Measurements from ENCODE around the gene SPAG17.

The SPAG17 gene

DNA sequence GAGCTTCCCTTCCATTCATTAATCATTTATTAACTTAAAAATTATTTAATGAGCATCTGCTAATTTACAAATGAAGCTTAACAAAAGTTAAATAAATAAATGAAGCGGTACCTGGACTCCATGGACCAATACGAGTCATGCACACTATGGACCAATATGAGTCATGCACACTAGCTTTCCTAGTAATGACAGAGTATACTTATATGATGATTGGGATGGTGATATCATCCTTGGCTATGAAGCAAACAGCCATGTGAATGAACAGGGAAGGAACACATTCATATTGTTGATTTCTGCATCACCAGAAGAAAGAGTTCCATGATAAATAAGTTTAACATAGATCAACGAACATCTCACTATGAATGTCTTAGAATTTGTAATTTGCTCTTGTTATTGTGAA, 109.9 kb downstream of the SPAG17 start:
- no peak for DNase-seq (ENCODE audit: low spot score)

DNA sequence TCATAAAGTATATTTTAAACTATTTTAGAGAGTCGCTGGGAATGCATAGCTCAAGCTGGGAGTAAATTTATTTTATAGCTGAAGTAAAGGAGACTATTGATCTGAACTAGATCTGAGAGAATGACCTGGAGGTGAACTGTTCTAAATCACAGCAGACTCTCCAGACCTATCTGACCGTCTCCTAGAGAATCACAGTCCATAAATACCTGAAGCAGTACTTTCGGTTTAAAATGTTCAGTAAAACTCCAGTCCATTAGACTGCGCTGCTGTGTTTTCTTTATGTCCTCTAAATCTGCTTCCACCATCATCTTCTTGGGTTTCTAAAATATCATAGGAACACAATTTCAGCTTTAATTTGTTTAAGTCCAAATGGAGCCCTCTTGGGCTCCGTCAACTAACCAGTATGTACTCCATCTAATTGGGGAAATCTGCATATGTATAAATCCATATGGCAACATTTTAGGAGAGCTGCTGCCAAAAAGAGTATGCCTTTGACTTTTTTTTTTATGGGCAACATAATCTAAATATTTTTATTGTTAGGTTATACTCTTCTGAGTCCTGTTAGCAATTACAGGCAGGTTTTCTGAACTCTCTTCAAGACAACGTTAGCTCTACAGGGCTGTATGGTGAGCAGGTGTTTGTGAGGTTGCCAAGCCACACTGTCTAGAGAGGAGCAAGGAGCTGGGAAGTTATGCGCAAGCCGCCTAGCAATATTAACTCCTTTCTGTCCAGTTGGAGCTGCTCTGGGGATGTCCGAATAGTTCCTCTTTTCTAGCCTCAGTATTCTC, 111.2 kb downstream of the SPAG17 start:
- DNase-seq (ENCODE audit: low spot score), result no peak

DNA sequence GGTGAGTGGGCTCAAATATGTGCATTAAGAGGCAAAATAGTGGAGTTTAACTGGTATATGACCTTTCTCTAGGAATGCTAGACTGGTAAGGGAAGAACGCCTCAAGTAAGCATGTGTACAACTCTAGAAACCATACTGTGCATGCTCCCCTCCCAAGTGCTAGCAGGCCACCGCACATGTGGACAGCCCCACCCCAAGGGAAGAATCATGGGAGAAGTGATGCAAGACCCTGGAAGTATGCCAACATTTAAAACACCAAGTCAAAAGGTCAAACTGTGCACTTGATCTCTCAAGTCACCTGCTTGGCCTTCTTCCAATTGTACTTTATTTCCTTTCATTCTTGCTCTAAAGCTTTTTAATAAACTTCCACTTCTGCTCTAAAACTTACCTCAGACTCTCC, 135.0 kb downstream of the SPAG17 start:
- DNase-seq (ENCODE audit: low spot score), result peak; percentile 13

DNA sequence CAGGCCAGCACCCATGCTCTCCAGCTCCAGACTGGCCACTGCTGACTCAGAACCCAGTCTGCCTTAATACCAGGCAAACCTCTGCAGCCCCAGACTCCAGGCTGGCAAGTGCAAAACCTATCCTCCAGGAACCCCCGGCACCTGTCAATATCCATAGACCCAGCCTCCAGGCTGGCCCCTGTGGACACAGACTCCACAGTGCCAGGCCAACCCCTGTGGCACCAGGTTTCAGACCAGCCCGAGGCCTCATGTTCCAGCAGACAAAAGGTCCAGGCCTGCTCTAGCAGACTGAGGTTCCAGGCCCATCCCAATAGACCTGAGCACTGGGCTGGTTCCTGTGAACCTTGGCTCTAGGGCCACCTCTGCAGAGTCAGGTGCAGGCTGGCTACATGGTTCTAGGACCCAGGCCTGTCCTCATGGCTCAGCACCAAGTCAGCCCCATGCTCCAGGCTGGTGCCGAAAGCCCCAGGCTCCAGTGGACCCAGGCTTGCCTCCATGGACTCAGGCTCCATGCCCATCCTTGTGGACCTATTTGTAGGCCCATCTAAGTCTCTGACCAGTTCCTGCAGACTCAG, 137.3 kb downstream of the SPAG17 start:
- DNase-seq (ENCODE audit: low spot score), result no peak

DNA sequence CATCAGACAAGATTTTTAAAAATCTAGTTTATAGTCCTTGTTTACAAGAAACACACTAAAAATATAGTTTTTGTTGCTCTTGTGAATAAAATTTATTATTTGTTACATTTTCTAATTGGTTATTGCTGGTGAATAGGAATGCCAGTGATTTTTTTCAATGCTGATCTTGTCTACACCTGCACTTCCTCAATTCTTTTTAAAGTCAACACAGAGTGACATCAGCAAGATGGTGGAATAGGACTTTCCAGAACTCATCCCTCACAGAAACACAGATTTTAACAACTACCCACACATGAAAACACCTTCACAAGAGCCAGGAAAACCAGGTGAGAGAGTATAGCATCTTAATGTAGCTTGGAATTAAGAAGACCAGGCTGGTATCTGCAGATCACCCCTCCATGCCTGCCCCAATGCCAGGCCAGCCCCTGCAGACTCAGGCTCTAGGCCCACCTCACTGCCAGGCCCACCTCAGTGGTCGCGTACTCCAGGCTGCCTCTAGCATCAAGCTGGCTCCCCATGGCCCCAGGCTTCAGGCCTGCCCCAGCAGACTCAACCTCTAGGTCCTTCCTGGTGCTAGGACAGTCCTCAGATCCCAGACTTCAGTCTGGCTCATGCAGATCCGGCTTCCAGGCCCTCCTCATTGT, 137.9 kb downstream of the SPAG17 start:
- DNase-seq (ENCODE audit: low spot score), result no peak

DNA sequence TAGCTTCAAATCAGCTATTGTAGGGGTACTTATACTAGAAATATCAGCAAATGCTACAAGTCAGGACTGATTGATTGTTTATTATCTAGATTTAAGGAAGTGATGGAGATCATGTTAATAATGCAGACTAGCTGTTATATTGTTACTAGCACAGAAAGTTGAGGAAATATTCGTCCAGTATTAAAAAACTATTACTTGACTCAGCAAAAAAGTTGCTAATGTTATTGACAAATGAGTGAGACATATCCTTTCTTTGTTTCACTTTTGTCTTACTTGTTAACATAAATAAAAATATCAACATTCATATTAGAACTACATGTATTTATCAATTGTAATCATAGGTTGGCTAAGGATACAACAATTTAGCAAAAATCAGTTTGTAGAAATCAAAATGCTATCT, 141.4 kb downstream of the SPAG17 start:
- no peak for DNase-seq (ENCODE audit: low spot score)

DNA sequence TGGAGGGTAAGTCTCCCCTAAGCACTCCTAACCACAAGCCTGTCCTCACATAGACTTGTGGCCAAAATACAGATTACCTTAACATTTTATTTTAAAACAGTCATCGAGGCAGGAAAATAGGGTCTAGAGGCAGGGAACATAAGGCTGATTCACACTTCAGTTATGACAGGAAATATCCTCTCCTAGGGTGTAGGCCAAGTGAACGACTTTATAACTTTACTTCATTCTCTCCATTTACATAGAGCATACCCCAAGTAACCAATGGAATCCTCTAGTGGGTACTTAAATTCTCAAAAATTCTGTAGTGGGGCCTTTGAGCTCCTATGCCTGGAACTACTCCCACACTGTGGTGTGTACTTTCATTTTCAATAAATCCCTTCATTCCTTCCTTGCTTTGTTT, 142.5 kb downstream of the SPAG17 start:
- DNase-seq (ENCODE audit: low spot score), result no peak

DNA sequence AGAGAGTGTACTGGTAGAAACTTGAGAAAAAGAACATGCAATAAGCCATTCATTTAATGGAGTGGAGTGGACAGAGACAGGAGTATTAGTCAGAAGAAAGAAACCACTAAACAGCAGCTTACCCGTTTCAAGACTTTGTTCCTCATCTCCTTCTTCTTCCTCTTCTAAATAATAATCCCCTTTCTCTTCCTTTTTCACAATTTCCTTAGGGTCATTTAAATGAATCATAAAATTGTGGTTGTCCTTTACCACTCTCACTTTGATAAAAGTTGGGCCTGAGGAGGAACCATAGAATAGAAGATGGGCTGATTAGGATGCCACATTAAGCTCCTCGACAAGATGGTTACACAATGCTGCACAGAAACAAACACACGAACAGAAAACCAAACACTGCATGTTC, 145.9 kb downstream of the SPAG17 start:
- no peak for DNase-seq (ENCODE audit: low spot score)

DNA sequence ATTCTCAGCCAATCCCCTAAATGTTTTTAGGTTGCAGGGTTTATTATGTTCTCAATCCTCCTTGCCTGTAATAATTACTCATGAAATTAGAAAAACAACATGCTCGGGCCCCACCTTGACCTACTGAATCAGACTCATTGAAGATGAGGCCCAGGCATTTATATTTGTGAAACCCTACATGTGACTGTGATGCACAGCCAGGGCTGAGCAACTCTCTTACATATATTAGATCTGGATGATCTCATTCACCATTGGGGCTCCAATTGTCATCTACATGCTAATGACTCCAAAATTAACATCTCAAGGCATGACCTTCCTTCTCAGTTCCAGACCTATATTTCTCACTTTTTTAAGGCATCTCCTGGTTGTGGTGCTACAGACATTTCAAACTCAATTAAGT, 152.1 kb downstream of the SPAG17 start:
- no peak for DNase-seq (ENCODE audit: low spot score)

DNA sequence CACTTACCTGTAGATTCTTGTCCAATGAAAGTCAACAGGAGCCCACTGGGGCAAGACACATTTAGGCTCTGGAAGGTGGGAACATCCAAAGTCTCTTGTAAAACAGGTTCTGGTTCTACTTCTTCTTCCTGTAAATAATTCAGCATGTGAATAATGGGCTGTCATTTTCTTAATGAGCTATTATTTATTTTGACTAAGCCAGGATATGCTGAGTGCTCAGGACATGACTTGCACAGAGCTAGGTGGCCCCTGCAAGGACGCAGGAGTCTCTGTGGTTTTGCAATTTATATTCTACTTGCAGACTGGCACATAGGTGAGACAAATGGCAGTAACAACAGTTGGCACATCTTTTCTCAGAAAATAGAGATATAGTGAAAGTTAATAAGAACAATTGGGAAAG, 156.8 kb downstream of the SPAG17 start:
- DNase-seq (ENCODE audit: low spot score), result no peak

DNA sequence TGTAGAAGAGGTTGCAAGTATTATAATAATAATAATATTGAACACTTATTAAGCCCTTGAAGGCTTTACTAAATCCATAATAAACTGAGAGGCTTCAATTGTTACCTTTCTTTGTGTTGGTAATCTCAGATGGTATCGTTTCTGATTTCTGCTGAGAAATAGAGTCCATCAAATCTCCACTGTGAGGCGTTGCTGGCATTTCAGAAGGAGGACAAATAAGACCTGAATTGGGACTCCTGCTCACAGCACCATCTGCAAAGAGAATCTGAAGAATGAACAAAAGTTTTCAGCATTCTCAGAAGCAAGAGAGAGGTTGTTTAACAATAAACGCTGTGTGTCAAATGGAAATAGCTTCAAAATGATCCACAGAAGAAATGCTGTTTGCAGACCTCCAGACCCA, 161.8 kb downstream of the SPAG17 start:
- DNase-seq (ENCODE audit: low spot score), result peak; percentile 2

DNA sequence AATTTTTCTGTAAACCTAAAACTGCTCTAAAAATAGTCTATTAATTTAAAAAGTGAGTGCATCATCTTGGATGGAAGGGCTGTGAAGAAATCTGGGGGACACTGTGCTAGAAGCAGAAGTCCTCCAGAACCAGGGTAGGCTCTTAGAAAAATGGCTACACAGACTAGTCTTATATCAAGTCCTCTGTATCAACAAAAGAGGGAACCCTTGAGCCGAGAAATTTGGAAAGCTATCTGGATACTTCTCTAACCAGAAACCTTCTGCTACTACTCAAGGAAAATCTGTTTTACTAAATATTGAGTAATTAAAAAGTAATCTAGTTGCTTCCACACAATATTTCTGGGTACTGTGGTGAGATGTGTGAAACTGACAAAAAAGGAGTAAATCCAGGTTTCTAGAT, 163.4 kb downstream of the SPAG17 start:
- no peak for DNase-seq (ENCODE audit: low spot score)

DNA sequence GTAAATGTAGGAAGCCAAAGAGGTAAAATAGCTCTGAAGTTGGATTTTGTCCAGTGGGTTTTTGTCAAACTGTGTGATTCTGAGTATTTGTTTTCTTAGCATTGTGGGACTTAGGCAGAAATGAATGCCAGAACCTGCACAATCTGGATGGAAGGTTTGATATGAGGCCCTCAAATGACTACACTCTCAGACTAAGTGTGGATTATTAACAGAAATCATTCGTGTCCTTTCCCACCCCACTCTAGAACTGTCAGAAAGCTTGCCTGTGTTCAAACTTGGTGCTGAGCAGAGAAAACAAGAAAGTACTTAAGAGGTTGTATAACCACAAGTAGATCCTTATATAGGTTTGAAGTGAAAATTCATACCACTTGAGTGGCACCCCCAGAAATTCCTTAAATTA, 167.0 kb downstream of the SPAG17 start:
- DNase-seq (ENCODE audit: low spot score), result no peak

DNA sequence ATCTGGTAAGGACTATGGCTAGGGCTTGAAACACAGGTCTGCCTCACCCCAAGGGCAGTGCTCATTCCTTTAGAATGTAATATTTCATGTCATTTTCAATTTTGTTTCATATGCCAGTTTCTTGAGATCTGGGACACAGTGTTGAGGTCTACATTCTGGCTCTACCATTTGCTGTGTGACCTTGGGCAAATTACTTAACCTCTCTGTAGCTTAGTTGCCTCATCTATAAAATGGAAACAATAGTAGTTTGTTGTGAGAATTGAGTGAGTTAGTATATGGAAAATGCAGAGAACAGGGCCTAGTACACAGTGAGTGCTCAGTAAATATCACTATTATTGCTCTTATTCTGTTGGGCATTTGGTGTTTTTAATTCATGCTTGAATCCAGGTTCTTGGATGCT, 171.1 kb downstream of the SPAG17 start:
- DNase-seq (ENCODE audit: low spot score), result no peak

DNA sequence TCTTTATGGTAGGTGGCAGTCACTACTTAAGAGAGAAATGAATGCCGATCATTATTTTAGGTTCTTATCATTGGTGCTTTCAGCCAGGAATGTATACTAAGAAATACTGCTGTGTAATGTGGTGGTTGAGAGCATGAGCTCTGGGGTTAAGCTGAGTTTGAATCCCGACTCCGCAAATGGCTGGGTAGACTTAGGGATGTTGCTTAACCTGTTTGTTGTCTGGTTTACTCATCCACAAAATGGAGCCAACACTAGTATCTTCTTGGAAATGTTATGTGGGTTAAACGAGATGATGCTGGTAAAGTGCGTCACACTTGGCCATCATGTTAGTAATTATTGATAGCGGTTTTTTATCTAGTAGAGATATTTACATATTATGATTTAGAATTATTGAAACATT, 171.7 kb downstream of the SPAG17 start:
- no peak for DNase-seq (ENCODE audit: low spot score)

DNA sequence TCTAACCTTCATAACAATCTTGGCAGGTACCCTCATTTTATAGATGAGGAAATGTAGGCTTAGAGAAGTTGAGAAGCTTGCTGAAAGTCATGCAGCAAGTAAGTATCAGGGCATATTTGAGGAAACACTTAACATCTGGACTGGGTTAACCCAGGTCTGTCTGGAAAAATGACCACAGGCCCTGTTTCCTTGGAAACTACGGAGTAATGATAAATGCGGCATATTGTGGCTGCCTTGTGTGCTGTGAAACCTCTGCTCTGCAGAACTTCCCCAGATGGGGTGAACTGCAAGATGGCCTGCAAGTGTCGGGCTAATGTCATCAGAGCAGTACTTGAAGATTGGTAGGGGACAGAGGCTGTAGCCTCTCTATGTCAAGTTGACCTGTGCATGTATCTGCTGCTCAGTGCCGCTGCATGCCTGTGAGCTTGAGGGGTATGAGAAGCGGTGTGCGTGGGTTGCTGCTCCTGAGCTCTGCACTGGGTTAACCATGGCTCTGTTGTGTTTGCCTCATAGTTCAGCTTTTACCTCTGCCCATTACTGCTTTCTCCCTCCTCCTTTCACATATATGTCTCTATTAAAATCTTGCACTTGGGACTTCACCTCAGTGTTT, 172.4 kb downstream of the SPAG17 start:
- no peak for DNase-seq (ENCODE audit: low spot score)

DNA sequence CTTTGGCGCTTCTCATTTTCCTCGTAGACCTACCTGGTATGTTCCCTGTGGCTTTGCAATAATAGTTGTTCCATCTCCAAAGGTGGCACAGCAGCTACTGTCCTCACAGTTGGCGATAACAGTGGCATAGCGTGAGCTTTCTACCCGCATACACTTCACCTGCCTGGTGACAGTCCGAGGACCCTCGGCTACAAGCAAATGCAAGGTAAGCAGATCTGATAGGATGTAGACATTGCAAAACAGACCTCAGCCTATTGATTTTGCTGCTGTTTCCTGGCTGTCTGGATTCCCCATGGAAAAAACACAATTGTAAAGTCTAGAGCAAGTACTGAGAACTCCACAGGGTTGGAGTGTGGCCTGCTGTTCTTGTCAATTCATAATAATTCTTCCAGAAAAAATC, 177.0 kb downstream of the SPAG17 start:
- DNase-seq (ENCODE audit: low spot score), result no peak

DNA sequence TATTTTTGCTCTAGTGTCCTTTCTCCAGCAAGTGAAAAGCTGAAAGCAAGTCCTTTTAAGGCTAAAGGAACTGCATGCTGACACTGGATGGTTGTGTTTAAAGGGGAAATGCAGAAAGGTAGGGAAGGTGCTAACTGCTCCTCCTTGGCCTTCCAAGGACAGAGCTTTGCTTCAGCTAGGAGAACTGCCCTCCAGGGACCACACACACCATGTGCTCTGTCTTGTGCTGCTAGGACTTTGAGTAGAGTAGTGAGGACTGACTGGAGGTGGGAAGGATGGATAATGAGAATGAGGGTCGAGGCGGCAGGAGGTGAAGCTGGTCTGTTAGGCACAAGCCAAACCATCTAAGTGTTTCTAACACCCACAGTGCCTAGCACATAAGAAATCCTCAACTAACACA, 177.6 kb downstream of the SPAG17 start:
- no peak for DNase-seq (ENCODE audit: low spot score)

DNA sequence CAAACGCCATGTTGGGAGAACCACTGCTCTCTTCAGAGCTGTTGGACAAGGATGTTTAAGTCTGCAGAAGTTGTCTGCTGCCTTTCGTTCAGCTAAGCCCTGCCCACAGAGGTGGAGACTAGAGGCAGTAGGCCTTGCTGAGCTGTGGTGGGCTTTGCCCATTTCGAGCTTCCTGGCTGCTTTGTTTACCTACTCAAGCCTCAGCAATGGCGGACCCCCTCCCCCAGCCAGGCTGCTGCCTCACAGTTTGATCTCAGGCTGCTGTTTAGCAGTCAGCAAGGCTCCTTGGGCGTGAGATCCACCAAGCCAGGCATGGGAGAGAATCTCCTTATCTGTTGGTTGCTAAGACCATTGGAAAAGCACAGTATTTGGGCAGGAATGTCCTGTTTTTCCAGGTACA, 180.7 kb downstream of the SPAG17 start:
- DNase-seq (ENCODE audit: low spot score), result no peak

DNA sequence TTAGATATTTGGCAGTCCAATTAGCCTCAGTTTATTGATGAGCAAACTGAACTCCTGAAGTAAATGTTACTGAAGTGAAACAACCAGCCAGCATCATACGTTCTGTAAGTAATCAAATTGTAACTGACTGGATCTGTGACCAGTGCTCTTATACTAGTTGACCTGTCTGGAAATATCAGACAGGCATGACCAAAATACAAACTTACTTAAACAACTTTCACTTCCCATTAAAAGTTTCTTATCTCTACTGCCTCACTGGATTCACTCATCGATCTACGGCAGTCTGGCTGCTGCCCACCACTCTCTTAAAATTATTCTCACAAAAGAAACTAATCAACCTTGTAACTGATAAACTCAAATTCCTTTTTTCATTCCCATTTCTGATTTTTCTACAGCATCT, 199.1 kb downstream of the SPAG17 start:
- no peak for DNase-seq (ENCODE audit: low spot score)

DNA sequence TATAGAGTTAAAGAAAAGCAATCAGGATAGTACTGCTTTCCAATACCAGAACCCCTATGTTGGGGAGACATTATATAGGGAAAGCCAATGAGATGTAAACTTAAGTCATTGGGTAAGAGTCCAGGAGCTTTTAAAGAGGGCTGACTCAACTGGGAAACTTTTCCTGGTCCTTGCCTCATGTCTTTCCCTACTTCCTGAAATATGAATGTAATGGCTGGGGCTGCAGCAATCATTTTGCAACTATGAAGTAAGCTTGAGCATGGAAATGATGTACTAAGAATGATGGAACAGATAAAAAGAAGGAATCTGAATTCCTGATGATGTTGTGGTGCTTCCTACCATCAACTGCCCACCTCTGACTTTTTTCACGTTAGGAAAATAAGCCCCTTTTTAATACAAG, 199.8 kb downstream of the SPAG17 start:
- DNase-seq (ENCODE audit: low spot score), result no peak

DNA sequence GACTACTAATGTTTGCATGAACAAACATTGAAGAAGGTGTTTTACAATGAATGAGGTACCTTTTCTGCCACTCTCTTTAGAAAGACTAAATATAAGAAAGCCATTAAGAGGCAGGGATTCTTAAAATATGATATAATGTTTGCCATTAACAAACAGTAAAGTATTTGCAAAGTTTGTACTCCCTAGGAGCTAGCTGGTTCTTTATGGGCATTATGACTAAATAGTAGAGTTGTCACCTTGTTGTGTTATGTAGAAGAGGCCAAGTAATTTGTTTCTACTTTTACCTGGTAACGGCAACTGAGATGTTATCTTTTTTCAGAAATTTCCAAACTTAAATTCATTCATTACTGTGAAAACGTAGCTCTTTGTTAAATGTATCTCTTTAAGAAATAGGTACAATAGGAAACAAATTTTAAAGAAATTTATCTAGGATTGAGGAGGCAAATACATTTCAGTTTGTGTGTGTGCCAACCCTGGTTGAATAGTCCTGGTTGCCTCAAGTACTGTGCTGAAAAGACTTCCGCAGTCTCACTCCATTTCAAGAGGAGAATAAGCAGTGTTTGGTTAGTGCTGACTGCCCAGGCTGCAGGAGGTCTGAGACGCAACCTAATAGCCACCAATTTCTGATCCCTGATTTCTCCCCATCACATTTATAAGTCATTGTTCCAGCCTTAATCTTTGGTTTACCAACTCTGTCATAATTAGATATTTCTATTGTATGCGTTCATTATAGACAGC, 203.4 kb downstream of the SPAG17 start:
- DNase-seq (ENCODE audit: low spot score), result no peak

DNA sequence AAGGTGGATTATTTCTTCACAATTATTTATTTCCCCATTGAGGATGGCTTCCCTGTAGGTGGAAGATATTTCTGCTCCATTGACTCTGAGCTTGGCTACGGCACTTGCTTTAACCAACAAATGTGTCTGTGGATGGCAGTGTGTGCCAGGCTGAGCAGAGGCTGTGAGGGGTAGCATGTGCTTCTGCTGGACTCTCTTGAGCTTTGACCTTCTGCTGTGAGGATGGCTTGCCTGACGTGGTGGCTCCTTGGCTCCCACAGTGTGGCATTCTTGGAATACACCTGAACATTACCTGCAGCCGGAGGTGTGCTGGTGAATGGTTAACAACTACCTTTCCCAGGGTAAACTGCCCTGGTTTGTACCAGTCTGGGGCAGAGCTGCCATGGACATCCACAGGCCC, 208.6 kb downstream of the SPAG17 start:
- DNase-seq (ENCODE audit: low spot score), result no peak

All from NAMALWA (cell line).